Trophoblast cell (in vitro differentiated cells and primary cell): Measurements from ENCODE around the gene YWHAE.

Experiments used
- DNase-seq, 2 donors: peaks; one replicate each; pipeline ENCODE4 v3.0.0-alpha.2; 2016
- H2AFZ ChIP-seq: 2 replicates; pipeline ENCODE4 v1.6.1; 2013; ENCODE audit warnings: low read length, moderate library complexity, mild to moderate bottlenecking; ENCODE audit not compliant: insufficient read depth, poor library complexity
- H2AK5ac ChIP-seq: 2 replicates; pipeline ENCODE4 v1.6.1; 2013; ENCODE audit warnings: mild to moderate bottlenecking, low read length
- H2BK120ac ChIP-seq: 2 replicates; pipeline ENCODE4 v1.6.1; 2013; ENCODE audit warnings: low read length, mild to moderate bottlenecking, moderate library complexity; ENCODE audit not compliant: insufficient read depth, poor library complexity
- H2BK12ac ChIP-seq: 2 replicates; pipeline ENCODE4 v1.6.1; 2013; ENCODE audit warnings: mild to moderate bottlenecking, low read length, moderate library complexity
- H2BK5ac ChIP-seq: 2 replicates; pipeline ENCODE4 v1.6.1; 2013; ENCODE audit warnings: low read length, low read depth, moderate library complexity, mild to moderate bottlenecking; ENCODE audit not compliant: poor library complexity
- H3K14ac ChIP-seq: 2 replicates; pipeline ENCODE4 v1.6.1; 2013; ENCODE audit warnings: mild to moderate bottlenecking, low read length
- H3K18ac ChIP-seq: 2 replicates; pipeline ENCODE4 v1.6.1; 2013; ENCODE audit warnings: mild to moderate bottlenecking, low read length
- H3K23ac ChIP-seq: 2 replicates; pipeline ENCODE4 v1.6.1; 2013; ENCODE audit warnings: low read length
- H3K27ac ChIP-seq: 2 replicates; pipeline ENCODE4 v1.5.1; 2013; ENCODE audit warnings: low read depth, mild to moderate bottlenecking, inconsistent platforms, low read length, moderate library complexity
- H3K27me3 ChIP-seq: 2 replicates; pipeline ENCODE4 v1.6.1; 2013; ENCODE audit warnings: inconsistent platforms, mild to moderate bottlenecking, low read length, moderate library complexity; ENCODE audit not compliant: insufficient read depth
- H3K36me3 ChIP-seq, 2 experiments: 1 replicate in 1 of 2; 2 replicates in 1 of 2; pipeline ENCODE4 v1.6.1; 2013; ENCODE audit warnings: low read length in 2 of 2, mild to moderate bottlenecking in 2 of 2, moderate library complexity in 1 of 2; ENCODE audit not compliant: insufficient read depth in 2 of 2, control insufficient read depth in 1 of 2
- H3K4ac ChIP-seq: 2 replicates; pipeline ENCODE4 v1.6.1; 2013; ENCODE audit warnings: low read depth, mild to moderate bottlenecking, low read length, moderate library complexity
- H3K4me1 ChIP-seq, 2 experiments: 1 replicate in 1 of 2; 2 replicates in 1 of 2; pipeline ENCODE4 v1.6.1; 2013; ENCODE audit warnings: low read length in 2 of 2, mild to moderate bottlenecking in 2 of 2, moderate library complexity in 1 of 2; ENCODE audit not compliant: insufficient read depth in 2 of 2, control insufficient read depth in 1 of 2
- H3K4me2 ChIP-seq: 2 replicates; pipeline ENCODE4 v1.6.1; 2013; ENCODE audit warnings: inconsistent platforms, mild to moderate bottlenecking, low read length, moderate library complexity
- H3K4me3 ChIP-seq: 2 replicates; pipeline ENCODE4 v1.5.1; 2013; ENCODE audit warnings: mild to moderate bottlenecking, low read depth, low read length, inconsistent platforms
- H3K79me1 ChIP-seq: one replicate; pipeline ENCODE4 v1.6.1; 2013; ENCODE audit warnings: low read length
- H3K79me2 ChIP-seq: 2 replicates; pipeline ENCODE4 v1.6.1; 2013; ENCODE audit warnings: low read length, mild to moderate bottlenecking; ENCODE audit not compliant: control insufficient read depth, insufficient read depth, poor library complexity
- H3K9ac ChIP-seq: 2 replicates; pipeline ENCODE4 v1.6.1; 2013; ENCODE audit warnings: mild to moderate bottlenecking, low read length
- H3K9me3 ChIP-seq: 2 replicates; pipeline ENCODE4 v1.6.1; 2013; ENCODE audit warnings: low read depth, mild to moderate bottlenecking, control low read depth, inconsistent platforms, low read length; ENCODE audit not compliant: insufficient read depth
- H4K12ac ChIP-seq: 2 replicates; pipeline ENCODE4 v1.6.1; 2013; ENCODE audit warnings: low read depth, mild to moderate bottlenecking, low read length, moderate library complexity
- H4K8ac ChIP-seq: 2 replicates; pipeline ENCODE4 v1.6.1; 2013; ENCODE audit warnings: low read depth, mild to moderate bottlenecking, low read length, moderate library complexity
- H4K91ac ChIP-seq: one replicate; pipeline ENCODE4 v1.6.1; 2013; ENCODE audit warnings: low read depth, mild to moderate bottlenecking, low read length, moderate library complexity
- WGBS: extraction: QIAGEN DNeasy Blood & Tissue Kit; methylation state at CpG from one replicate; pipeline ENCODE4 v1.1.7; 2013; ENCODE audit warnings: missing lambda C conversion rate; ENCODE audit not compliant: insufficient read length, insufficient coverage; ENCODE audit errors: extremely low coverage; 5-methylcytosine and 5-hydroxymethylcytosine counted together

The YWHAE gene

DNA sequence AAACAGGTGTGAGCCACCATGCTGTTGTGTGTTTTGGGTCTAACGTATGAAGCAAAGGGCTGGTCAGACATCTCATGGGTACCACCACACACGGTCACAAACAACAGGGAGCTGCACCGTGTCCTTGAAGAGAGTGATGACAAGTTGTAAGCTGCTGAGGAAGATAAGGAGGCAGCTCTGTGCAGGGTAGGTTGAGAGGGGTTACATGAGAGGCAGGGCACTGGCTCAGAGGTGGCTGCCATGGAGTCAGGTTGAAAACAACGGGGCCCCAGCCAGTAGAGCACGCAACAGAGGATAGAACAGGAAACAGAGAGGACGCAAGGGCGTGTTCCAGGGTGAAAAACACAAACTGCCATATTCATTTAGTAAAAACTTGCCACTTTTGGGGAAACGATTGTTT lies 68.3 kb downstream of the YWHAE start:
- Histone ChIP-seq H2AK5ac (no peak overlapping the region), H4K8ac (no peak overlapping the region), H3K18ac (no peak overlapping the region), H4K12ac (no peak overlapping the region), H3K14ac (no peak overlapping the region), H3K79me2 (no peaks in the 10 kb centered on the region), H3K27ac (no peak overlapping the region), H3K23ac (no peak overlapping the region), H2BK120ac (no peak overlapping the region), H3K79me1 (no peaks in the 10 kb centered on the region), H3K27me3 (no peaks in the 10 kb centered on the region), H4K91ac (no peak overlapping the region), H3K4me2 (no peak overlapping the region), H3K4me3 (no peak overlapping the region), H3K36me3 (no peaks in the 10 kb centered on the region), H3K4me1 (no peaks in the 10 kb centered on the region), H3K9me3 (no peaks in the 10 kb centered on the region), H2AFZ (no peak overlapping the region), H3K9ac (no peak overlapping the region), H3K4ac (no peak overlapping the region), H2BK12ac (no peak overlapping the region), H2BK5ac (no peak overlapping the region)
- WGBS: no CpG with 5 or more reads among the region's 8 CpGs
- DNase-seq: no peak

DNA sequence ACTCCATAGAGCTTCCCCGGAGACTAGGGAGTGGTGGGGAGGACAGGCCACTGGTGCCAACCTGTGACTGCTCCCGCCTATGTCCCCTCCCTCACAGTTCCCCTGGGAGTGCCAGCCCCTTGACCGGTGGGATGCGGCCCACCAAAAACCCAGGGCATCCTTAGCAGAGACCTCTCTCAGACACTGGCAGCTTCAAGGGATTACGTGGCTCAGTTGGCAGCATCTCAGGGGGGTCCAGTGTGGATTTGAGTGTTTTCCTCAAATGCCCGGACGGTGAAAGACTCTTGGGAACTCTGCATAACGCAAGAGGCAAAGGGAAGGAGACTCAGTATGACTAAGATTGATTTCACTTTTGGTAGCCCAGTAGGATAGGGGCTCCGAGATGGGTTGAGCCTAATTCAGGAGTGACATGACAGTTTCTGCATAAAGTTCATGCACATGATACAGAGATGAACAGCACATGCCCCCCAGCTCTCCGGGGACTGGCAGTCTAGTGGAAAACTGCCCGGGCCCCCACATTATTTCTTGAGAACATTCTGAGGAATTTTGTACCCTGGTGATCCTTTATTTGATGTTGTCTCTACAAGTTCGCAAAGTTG lies 70.2 kb downstream of the YWHAE start:
- Histone ChIP-seq H3K4me2 (no peak overlapping the region), H3K23ac (no peak overlapping the region), H4K91ac (no peak overlapping the region), H3K36me3 (no peaks in the 10 kb centered on the region), H3K79me2 (no peaks in the 10 kb centered on the region), H3K27me3 (no peaks in the 10 kb centered on the region), H2BK120ac (no peak overlapping the region), H2BK12ac (no peak overlapping the region), H3K79me1 (no peaks in the 10 kb centered on the region), H3K4me3 (no peak overlapping the region), H3K9me3 (no peaks in the 10 kb centered on the region), H3K9ac (no peak overlapping the region), H3K14ac (no peak overlapping the region), H3K4me1 (no peaks in the 10 kb centered on the region), H3K27ac (no peak overlapping the region), H3K18ac (no peak overlapping the region), H2BK5ac (no peak overlapping the region), H3K4ac (no peak overlapping the region), H2AFZ (no peak overlapping the region), H4K8ac (no peak overlapping the region), H2AK5ac (no peak overlapping the region), H4K12ac (no peak overlapping the region)
- no peak for DNase-seq
- no CpG with 5 or more reads among the region's 12 CpGs for WGBS

DNA sequence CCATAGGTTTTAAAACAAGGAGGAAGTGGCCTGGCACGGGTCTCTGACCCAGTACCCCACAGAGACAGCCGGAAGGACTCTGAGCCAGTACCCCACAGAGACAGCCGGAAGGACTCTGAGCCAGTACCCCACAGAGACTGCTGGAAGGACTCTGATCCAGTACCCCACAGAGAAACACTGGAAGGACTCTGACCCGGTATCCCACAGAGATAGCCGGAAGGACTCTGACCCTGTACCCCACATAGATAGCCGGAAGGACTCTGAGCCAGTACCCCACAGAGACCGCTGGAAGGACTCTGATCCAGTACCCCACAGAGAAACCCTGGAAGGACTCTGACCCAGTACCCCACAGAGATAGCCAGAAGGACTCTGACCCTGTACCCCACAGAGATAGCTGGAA lies 71.6 kb downstream of the YWHAE start:
- H3K4me3 ChIP-seq: no peak overlapping the region
- no peak overlapping the region for H2BK120ac ChIP-seq
- H2AK5ac ChIP-seq: no peak overlapping the region
- no peak overlapping the region for H3K18ac ChIP-seq
- H3K27me3 ChIP-seq: no peaks in the 10 kb centered on the region
- no peak overlapping the region for H3K9ac ChIP-seq
- no peak overlapping the region for H3K23ac ChIP-seq
- no peak overlapping the region for H3K4ac ChIP-seq
- WGBS: no CpG with 5 or more reads among the region's 7 CpGs
- H3K27ac ChIP-seq: no peak overlapping the region
- no peak overlapping the region for H2BK5ac ChIP-seq
- H3K14ac ChIP-seq: no peak overlapping the region
- H4K91ac ChIP-seq: no peak overlapping the region
- H4K12ac ChIP-seq: no peak overlapping the region
- H4K8ac ChIP-seq: no peak overlapping the region
- H2AFZ ChIP-seq: no peak overlapping the region
- H3K79me2 ChIP-seq: no peaks in the 10 kb centered on the region
- H3K9me3 ChIP-seq: no peaks in the 10 kb centered on the region
- H3K36me3 ChIP-seq: no peaks in the 10 kb centered on the region
- no peaks in the 10 kb centered on the region for H3K4me1 ChIP-seq
- H3K4me2 ChIP-seq: no peak overlapping the region
- no peaks in the 10 kb centered on the region for H3K79me1 ChIP-seq
- no peak for DNase-seq
- no peak overlapping the region for H2BK12ac ChIP-seq

DNA sequence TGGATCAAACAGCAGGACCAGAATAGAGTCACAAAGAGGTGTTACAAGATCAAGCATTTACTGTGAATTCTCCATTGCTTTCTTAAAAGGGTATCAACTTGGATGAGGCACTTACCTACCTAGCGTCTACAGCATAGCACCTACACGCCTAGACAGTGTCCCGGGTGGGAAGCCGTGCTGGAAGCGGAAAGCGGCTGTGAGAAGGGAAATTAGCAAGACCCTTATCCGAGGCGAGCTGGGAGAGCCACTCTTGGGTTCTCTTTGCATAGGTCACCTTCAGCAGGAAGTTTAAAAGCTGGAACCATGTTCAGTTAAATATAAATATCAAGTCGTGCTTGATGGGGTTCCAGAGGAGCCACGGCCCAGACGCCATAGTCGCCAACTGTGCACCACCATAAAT lies 74.3 kb downstream of the YWHAE start:
- Histone ChIP-seq H3K9me3 (no peaks in the 10 kb centered on the region), H4K12ac (no peak overlapping the region), H3K23ac (no peak overlapping the region), H3K4me3 (no peak overlapping the region), H2BK5ac (no peak overlapping the region), H3K14ac (no peak overlapping the region), H3K18ac (no peak overlapping the region), H3K9ac (no peak overlapping the region), H2AFZ (no peak overlapping the region), H3K79me2 (no peaks in the 10 kb centered on the region), H3K36me3 (no peaks in the 10 kb centered on the region), H3K4me1 (no peaks in the 10 kb centered on the region), H2BK120ac (no peak overlapping the region), H3K79me1 (no peaks in the 10 kb centered on the region), H3K4me2 (no peak overlapping the region), H3K4ac (no peak overlapping the region), H4K8ac (no peak overlapping the region), H4K91ac (no peak overlapping the region), H2AK5ac (no peak overlapping the region), H3K27me3 (no peaks in the 10 kb centered on the region), H3K27ac (no peak overlapping the region), H2BK12ac (no peak overlapping the region)
- WGBS: no CpG with 5 or more reads among the region's 12 CpGs
- DNase-seq: no peak
